GM19395 (cell line): ENCODE data around the gene RRP36.

Experiments used
- ATAC-seq: cut with Tn5 transposase; IDR thresholded peaks from one replicate; pipeline ENCODE4 v1.9.1; 2021; ENCODE audit warnings: mild to moderate bottlenecking, moderate library complexity; ENCODE audit not compliant: unreplicated experiment

RRP36 gene

GRCh38 chr6:43060755-43061633, 39.6 kb downstream of the RRP36 start:
- no peak for ATAC-seq

GRCh38 chr6:43061861-43062260, 40.4 kb downstream of the RRP36 start:
- ATAC-seq: no peak

- no peak for ATAC-seq
Measured at GRCh38 chr6:43062818-43063217, 41.4 kb downstream of the RRP36 start.

GRCh38 chr6:43070028-43070632, 48.7 kb downstream of the RRP36 start:
- no peak for ATAC-seq

GRCh38 chr6:43074847-43075669, 53.6 kb downstream of the RRP36 start:
- no peak for ATAC-seq

GRCh38 chr6:43075670-43076463, 54.4 kb downstream of the RRP36 start, which contains the start of gene PTK7:
Gene PTK7 (plus strand): TSS chr6:43076314. CDS start chr6:43076489, 175 bp downstream.
- no peak for ATAC-seq

- no peak for ATAC-seq
Measured at GRCh38 chr6:43076464-43077332, 55.3 kb downstream of the RRP36 start.

GRCh38 chr6:43077333-43077809, 55.9 kb downstream of the RRP36 start:
- ATAC-seq: no peak

GRCh38 chr6:43077981-43078511, 56.6 kb downstream of the RRP36 start:
- ATAC-seq: no peak

- no peak for ATAC-seq
Measured at GRCh38 chr6:43078691-43079090, 57.3 kb downstream of the RRP36 start.
